ENCODE measurements around the gene TBC1D22A.

The TBC1D22A gene

GRCh38 chr22:47066616-47066905, 304.1 kb downstream of the TBC1D22A start:
- no peak for DNase-seq (ENCODE audit: low read depth)
- H3K4me3 ChIP-seq (replicated peaks; ENCODE audit: low read depth, low read length), result no peak overlapping the region
- no peak for TF ChIP-seq CTCF (IDR thresholded peaks at IDR 0.05; ENCODE audit: low read length, missing control alignments)

GRCh38 chr22:47067321-47067890, 305.0 kb downstream of the TBC1D22A start:
- no peak for DNase-seq (ENCODE audit: low read depth)
- no peak overlapping the region for H3K4me3 ChIP-seq (replicated peaks; ENCODE audit: low read depth, low read length)
- TF ChIP-seq CTCF (IDR thresholded peaks at IDR 0.05; ENCODE audit: low read length, missing control alignments), result no peak

GRCh38 chr22:47067911-47068625, 305.6 kb downstream of the TBC1D22A start:
- no peak for DNase-seq (ENCODE audit: low read depth)
- TF ChIP-seq CTCF (IDR thresholded peaks at IDR 0.05; ENCODE audit: low read length, missing control alignments), result no peak
- no peak overlapping the region for H3K4me3 ChIP-seq (replicated peaks; ENCODE audit: low read depth, low read length)

GRCh38 chr22:47068626-47068996, 306.2 kb downstream of the TBC1D22A start:
- TF ChIP-seq CTCF (IDR thresholded peaks at IDR 0.05; ENCODE audit: low read length, missing control alignments), result no peak
- H3K4me3 ChIP-seq (replicated peaks; ENCODE audit: low read depth, low read length), result no peak overlapping the region
- DNase-seq (ENCODE audit: low read depth), result no peak

- no peak for DNase-seq (ENCODE audit: low read depth)
- H3K4me3 ChIP-seq (replicated peaks; ENCODE audit: low read depth, low read length), result no peak overlapping the region
- TF ChIP-seq CTCF (IDR thresholded peaks at IDR 0.05; ENCODE audit: low read length, missing control alignments), result no peak
Observed at GRCh38 chr22:47069270-47069669, 306.8 kb downstream of the TBC1D22A start.

- TF ChIP-seq CTCF (IDR thresholded peaks at IDR 0.05; ENCODE audit: low read length, missing control alignments), result no peak
- DNase-seq (ENCODE audit: low read depth), result no peak
- H3K4me3 ChIP-seq (replicated peaks; ENCODE audit: low read depth, low read length), result no peak overlapping the region
Observed at GRCh38 chr22:47071078-47071806, 308.8 kb downstream of the TBC1D22A start.
